SK-N-SH treated with all-trans-retinoic acid at 6 μM for 48 hours (cell line): ENCODE data around the gene TH.

ENCODE experiments used
- ATAC-seq: fragments of 200-7000 bp; cut with Tn5 transposase; 3 replicates; pipeline ENCODE4 v1.9.1; 2020; ENCODE audit warnings: mild to moderate bottlenecking, moderate library complexity
- ARNTL ChIP-seq: fragments of 450-650 bp; formaldehyde crosslinking; IDR thresholded peaks from 2 replicates; pipeline ENCODE4 v1.5.0; 2020; ENCODE audit warnings: low read depth, mild to moderate bottlenecking, moderate library complexity, borderline replicate concordance
- BACH2 ChIP-seq: fragments of 250-450 bp; sonication (Bioruptor Pico); IDR thresholded peaks from 2 replicates; pipeline ENCODE4 v1.9.0; 2021; ENCODE audit warnings: mild to moderate bottlenecking, borderline replicate concordance
- CSDC2 ChIP-seq: fragments of 250-450 bp; sonication (Bioruptor Pico); IDR thresholded peaks from 2 replicates; pipeline ENCODE4 v1.5.0; 2020; ENCODE audit warnings: mild to moderate bottlenecking, moderate library complexity
- ESRRG ChIP-seq: fragments of 250-450 bp; sonication (Bioruptor Pico); IDR thresholded peaks from 2 replicates; pipeline ENCODE4 v1.6.1; 2021; ENCODE audit warnings: mild to moderate bottlenecking
- GLIS3 ChIP-seq: fragments of 250-450 bp; sonication (Bioruptor Pico); IDR thresholded peaks from 2 replicates; pipeline ENCODE4 v1.5.0; 2020; ENCODE audit warnings: mild to moderate bottlenecking, moderate library complexity
- ISL1 ChIP-seq: fragments of 250-450 bp; sonication (Bioruptor Pico); IDR thresholded peaks from 2 replicates; pipeline ENCODE4 v2.1.2; 2022; ENCODE audit warnings: mild to moderate bottlenecking, moderate library complexity
- OSR1 ChIP-seq: fragments of 250-450 bp; sonication (Bioruptor Pico); IDR thresholded peaks from 2 replicates; pipeline ENCODE4 v1.8.0; 2022; ENCODE audit warnings: moderate library complexity, mild to moderate bottlenecking, inconsistent platforms
- PPARA ChIP-seq: fragments of 250-450 bp; sonication (Bioruptor Pico); IDR thresholded peaks from 2 replicates; pipeline ENCODE4 v1.5.0; 2020; ENCODE audit warnings: mild to moderate bottlenecking, borderline replicate concordance
- RARB ChIP-seq: fragments of 250-450 bp; sonication (Bioruptor Pico); IDR thresholded peaks from 2 replicates; pipeline ENCODE4 v1.8.0; 2021; ENCODE audit warnings: mild to moderate bottlenecking, moderate library complexity
- SNAI2 ChIP-seq: fragments of 250-450 bp; sonication (Bioruptor Pico); IDR thresholded peaks from 2 replicates; pipeline ENCODE4 v1.5.0; 2020; ENCODE audit warnings: mild to moderate bottlenecking, moderate library complexity
- TCF4 ChIP-seq: fragments of 250-450 bp; sonication (Bioruptor Pico); IDR thresholded peaks from 2 replicates; pipeline ENCODE4 v1.8.0; 2021; ENCODE audit warnings: mild to moderate bottlenecking, moderate library complexity, borderline replicate concordance
- TOX ChIP-seq: fragments of 250-450 bp; sonication (Bioruptor Pico); IDR thresholded peaks from 2 replicates; pipeline ENCODE4 v1.8.0; 2021; ENCODE audit warnings: mild to moderate bottlenecking, moderate library complexity, borderline replicate concordance
- ZC3H10 ChIP-seq: fragments of 250-450 bp; sonication (Bioruptor Pico); IDR thresholded peaks from 2 replicates; pipeline ENCODE4 v1.5.1; 2021; ENCODE audit warnings: mild to moderate bottlenecking, moderate library complexity
- ZFP3 ChIP-seq: fragments of 250-450 bp; sonication (Bioruptor Pico); IDR thresholded peaks from 2 replicates; pipeline ENCODE4 v1.5.0; 2020; ENCODE audit warnings: mild to moderate bottlenecking, moderate library complexity
- ZFP30 ChIP-seq: fragments of 450-650 bp; formaldehyde crosslinking; IDR thresholded peaks from 2 replicates; pipeline ENCODE4 v1.5.0; 2022; ENCODE audit warnings: mild to moderate bottlenecking, moderate library complexity
- ZNF565 ChIP-seq: fragments of 450-650 bp; formaldehyde crosslinking; conservative IDR thresholded peaks from 2 replicates; pipeline ENCODE4 v1.5.0; 2020; ENCODE audit warnings: low read depth, mild to moderate bottlenecking, moderate library complexity
- ZNF70 ChIP-seq: fragments of 450-650 bp; formaldehyde crosslinking; IDR thresholded peaks from 2 replicates; pipeline ENCODE4 v1.5.0; 2020; ENCODE audit warnings: mild to moderate bottlenecking, moderate library complexity
- ZNF8 ChIP-seq: fragments of 450-650 bp; formaldehyde crosslinking; IDR thresholded peaks from 2 replicates; pipeline ENCODE4 v1.5.0; 2020; ENCODE audit warnings: mild to moderate bottlenecking, moderate library complexity
- TF ChIP-seq, protein P1 (sequence below): fragments of 250-450 bp; sonication (Bioruptor Pico); IDR thresholded peaks from 2 replicates; pipeline ENCODE4 v1.8.0; 2020; ENCODE audit warnings: mild to moderate bottlenecking, moderate library complexity, borderline replicate concordance
- TF ChIP-seq, protein P2 (sequence below): fragments of 250-450 bp; sonication (Bioruptor Pico); IDR thresholded peaks from 2 replicates; pipeline ENCODE4 v1.5.0; 2020; ENCODE audit warnings: mild to moderate bottlenecking, moderate library complexity
- TF ChIP-seq, protein P3 (sequence below): fragments of 250-450 bp; sonication (Bioruptor Pico); IDR thresholded peaks from 2 replicates; pipeline ENCODE4 v1.8.0; 2021; ENCODE audit warnings: low read depth, mild to moderate bottlenecking, moderate library complexity, borderline replicate concordance
- TF ChIP-seq, protein P4 (sequence below): fragments of 250-450 bp; sonication (Bioruptor Pico); IDR thresholded peaks from 2 replicates; pipeline ENCODE4 v1.5.1; 2021; ENCODE audit warnings: mild to moderate bottlenecking, moderate library complexity

The TH gene

DNA sequence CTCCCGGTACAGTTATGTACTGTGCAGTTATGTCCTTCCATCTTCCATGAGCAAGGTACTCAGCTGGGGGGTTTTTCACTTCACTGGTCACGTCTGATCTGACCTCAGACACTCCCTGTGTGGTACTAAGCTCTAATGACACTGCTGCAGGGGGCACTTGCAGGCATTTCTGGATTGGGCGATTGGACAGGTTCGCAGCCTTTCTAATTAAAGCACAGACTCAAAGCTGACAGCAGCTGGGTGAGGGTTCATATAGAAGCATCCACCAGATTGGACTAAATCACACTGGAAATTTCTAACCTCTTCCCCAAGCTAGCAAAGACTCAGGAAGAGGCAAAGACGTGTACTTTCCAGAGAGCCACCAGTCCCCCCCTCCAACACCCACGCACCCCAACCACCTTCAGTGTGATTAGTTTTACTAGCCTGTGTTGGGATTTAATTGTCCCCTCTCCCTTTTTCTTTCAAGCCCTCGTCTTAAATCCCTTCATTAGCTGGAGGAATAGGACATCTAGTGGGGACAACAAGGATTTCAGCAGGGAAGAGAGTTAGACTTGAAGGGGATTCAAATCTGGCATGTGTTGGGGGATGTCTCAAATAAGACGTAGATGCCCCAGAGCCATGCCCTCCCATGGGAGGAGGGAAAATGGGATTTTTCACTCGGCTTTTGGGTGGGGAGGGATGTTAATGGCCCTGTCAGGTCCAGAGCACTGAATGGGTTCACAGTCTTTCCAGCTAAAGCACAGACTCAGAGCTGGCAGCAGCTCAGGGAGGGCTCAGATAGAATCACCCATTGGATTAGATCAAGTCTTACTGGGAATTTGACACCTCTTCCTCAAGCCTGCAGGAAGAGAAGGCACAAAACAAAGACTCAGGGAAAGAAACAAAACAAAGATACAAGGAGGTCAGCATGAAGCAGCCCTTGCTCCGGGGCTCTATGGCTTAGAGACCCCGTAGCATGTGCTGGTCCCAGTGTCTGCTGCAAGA lies 21.5 kb downstream of the TH start:
- no peak for TF ChIP-seq TCF4 (CRISPR knock-in tag)
- no peak for TF ChIP-seq ZFP3 (CRISPR knock-in tag)
- TF ChIP-seq SNAI2 (CRISPR knock-in tag) = no peak
- TF ChIP-seq, protein P1, sequence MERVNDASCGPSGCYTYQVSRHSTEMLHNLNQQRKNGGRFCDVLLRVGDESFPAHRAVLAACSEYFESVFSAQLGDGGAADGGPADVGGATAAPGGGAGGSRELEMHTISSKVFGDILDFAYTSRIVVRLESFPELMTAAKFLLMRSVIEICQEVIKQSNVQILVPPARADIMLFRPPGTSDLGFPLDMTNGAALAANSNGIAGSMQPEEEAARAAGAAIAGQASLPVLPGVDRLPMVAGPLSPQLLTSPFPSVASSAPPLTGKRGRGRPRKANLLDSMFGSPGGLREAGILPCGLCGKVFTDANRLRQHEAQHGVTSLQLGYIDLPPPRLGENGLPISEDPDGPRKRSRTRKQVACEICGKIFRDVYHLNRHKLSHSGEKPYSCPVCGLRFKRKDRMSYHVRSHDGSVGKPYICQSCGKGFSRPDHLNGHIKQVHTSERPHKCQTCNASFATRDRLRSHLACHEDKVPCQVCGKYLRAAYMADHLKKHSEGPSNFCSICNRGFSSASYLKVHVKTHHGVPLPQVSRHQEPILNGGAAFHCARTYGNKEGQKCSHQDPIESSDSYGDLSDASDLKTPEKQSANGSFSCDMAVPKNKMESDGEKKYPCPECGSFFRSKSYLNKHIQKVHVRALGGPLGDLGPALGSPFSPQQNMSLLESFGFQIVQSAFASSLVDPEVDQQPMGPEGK (CRISPR knock-in tag) = no peak
- TF ChIP-seq PPARA = no peak
- TF ChIP-seq, protein P2, sequence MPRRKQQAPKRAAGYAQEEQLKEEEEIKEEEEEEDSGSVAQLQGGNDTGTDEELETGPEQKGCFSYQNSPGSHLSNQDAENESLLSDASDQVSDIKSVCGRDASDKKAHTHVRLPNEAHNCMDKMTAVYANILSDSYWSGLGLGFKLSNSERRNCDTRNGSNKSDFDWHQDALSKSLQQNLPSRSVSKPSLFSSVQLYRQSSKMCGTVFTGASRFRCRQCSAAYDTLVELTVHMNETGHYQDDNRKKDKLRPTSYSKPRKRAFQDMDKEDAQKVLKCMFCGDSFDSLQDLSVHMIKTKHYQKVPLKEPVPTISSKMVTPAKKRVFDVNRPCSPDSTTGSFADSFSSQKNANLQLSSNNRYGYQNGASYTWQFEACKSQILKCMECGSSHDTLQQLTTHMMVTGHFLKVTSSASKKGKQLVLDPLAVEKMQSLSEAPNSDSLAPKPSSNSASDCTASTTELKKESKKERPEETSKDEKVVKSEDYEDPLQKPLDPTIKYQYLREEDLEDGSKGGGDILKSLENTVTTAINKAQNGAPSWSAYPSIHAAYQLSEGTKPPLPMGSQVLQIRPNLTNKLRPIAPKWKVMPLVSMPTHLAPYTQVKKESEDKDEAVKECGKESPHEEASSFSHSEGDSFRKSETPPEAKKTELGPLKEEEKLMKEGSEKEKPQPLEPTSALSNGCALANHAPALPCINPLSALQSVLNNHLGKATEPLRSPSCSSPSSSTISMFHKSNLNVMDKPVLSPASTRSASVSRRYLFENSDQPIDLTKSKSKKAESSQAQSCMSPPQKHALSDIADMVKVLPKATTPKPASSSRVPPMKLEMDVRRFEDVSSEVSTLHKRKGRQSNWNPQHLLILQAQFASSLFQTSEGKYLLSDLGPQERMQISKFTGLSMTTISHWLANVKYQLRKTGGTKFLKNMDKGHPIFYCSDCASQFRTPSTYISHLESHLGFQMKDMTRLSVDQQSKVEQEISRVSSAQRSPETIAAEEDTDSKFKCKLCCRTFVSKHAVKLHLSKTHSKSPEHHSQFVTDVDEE (CRISPR knock-in tag) = no peak
- TF ChIP-seq ZNF70 (CRISPR knock-in tag) = no peak
- no peak for TF ChIP-seq RARB (CRISPR knock-in tag)
- TF ChIP-seq, protein P3, sequence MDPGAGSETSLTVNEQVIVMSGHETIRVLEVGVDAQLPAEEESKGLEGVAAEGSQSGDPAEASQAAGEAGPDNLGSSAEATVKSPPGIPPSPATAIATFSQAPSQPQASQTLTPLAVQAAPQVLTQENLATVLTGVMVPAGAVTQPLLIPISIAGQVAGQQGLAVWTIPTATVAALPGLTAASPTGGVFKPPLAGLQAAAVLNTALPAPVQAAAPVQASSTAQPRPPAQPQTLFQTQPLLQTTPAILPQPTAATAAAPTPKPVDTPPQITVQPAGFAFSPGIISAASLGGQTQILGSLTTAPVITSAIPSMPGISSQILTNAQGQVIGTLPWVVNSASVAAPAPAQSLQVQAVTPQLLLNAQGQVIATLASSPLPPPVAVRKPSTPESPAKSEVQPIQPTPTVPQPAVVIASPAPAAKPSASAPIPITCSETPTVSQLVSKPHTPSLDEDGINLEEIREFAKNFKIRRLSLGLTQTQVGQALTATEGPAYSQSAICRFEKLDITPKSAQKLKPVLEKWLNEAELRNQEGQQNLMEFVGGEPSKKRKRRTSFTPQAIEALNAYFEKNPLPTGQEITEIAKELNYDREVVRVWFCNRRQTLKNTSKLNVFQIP (CRISPR knock-in tag) = no peak
- no peak for TF ChIP-seq OSR1
- TF ChIP-seq BACH2 (CRISPR knock-in tag) = no peak
- no peak for TF ChIP-seq ARNTL (CRISPR knock-in tag)
- TF ChIP-seq ZFP30 = no peak
- TF ChIP-seq, protein P4, sequence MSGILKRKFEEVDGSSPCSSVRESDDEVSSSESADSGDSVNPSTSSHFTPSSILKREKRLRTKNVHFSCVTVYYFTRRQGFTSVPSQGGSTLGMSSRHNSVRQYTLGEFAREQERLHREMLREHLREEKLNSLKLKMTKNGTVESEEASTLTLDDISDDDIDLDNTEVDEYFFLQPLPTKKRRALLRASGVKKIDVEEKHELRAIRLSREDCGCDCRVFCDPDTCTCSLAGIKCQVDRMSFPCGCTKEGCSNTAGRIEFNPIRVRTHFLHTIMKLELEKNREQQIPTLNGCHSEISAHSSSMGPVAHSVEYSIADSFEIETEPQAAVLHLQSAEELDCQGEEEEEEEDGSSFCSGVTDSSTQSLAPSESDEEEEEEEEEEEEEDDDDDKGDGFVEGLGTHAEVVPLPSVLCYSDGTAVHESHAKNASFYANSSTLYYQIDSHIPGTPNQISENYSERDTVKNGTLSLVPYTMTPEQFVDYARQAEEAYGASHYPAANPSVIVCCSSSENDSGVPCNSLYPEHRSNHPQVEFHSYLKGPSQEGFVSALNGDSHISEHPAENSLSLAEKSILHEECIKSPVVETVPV = no peak
- peak; percentile 37; the same call in 2 of the 3 replicates for ATAC-seq

DNA sequence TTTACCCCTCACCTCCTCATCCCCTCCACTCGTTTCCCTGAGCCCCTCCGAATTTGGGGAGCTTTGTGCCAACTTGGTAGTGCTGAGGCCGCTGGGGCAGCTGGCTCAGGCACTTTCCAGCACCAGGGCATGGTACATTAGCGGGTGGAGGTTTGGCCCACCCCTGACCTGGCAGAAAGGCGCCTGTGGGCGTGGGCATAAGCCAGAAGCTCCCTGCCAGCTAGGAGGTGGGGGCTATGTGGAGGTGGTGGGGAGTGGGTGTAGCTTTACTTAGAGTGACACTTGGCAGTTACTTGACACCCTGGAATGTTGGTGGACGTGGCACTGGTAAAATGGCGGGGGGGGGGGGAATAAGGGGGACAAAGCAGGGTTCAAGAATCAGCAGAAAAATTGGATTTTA lies 22.2 kb downstream of the TH start:
- TF ChIP-seq TCF4 (CRISPR knock-in tag) (no peak), ZNF565 (CRISPR knock-in tag) (no peak), GLIS3 (CRISPR knock-in tag) (no peak), CSDC2 (CRISPR knock-in tag) (no peak), ZFP3 (CRISPR knock-in tag) (no peak), ZNF70 (CRISPR knock-in tag) (no peak), BACH2 (CRISPR knock-in tag) (no peak), ZNF8 (CRISPR knock-in tag) (no peak), ZC3H10 (CRISPR knock-in tag) (no peak), ZFP30 (no peak), ESRRG (CRISPR knock-in tag) (no peak), SNAI2 (CRISPR knock-in tag) (no peak), ISL1 (CRISPR knock-in tag) (no peak), TOX (CRISPR knock-in tag) (no peak), OSR1 (no peak), PPARA (no peak)
- TF ChIP-seq, protein P2 (CRISPR knock-in tag) = no peak
- TF ChIP-seq, protein P4 = no peak
- no peak for ATAC-seq
